ENCODE results near the gene ZNF862.

The ZNF862 gene

DNA sequence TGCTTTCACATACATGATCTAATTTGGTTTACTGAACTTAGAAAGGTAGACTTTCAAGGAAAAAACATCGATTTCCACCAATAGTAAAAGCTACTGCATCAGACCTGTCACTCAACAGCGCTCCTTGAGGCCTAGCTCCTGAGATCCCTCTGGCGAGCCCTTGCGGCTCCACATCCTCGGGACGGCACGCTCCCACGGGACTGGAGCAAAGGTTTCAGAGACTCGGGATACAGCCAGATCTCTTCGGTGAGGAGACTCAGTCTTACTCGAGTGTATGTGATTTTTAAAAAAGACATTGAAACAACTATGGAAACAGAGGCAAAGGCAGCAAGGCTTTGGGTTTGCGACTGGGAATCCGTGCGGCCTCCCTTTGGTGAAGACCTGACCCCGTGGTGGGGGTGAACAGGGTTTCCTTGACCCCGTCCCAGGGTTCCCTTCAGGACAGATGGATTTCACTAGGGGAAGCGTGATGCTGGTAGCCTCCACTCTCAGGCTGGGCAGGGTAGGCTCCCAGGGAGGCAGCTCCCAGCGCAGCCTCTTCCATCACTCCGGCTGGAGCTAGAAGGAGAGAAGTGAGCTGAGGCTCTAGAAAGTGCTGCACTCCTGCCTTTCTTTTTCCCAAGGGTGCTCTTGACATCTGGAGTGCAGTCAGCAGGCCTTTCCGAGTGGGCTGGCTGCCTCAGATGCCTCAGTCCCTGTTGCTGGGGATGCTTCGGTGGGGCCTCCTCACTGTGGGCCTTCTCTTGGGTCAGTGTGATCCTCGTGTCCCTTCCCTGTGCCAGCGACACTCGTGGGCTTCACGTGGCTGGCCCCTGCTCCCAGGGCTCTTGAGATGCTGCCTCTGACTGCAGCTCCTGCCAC, 29.8 kb downstream of the ZNF862 start:
- no peak for FAIRE-seq

DNA sequence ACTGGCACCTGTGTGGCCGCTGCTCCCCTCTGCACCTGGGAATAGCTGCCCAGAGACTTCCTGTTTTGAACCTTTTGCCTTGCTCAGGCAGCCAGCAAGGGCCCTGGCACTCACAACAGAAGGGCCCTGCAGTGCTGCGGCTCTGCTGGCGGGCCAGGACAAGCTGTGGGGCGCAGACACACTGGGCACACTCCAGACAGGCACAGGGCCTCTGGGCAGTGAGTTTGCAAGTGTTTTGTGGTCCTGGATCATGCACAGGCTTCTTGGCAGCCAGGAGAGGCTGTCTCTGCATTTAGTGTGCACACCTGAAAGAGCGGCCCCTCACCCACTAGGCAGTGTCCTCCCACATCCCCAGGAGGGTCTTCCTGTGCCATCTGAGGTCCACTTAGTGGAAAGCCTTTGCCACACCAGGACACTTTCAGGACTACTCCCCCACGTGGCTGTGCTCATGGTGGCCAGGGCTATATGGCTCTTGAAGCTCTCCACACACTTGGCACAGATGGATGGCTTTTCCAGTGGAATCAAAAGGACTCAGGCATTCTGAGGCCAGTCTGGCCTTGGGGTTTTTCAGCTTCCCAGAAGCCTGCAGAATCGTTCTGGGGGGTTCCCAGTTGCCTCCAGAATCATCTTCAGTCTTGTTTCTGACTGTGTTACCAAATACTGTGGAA, 30.6 kb downstream of the ZNF862 start:
- no peak for FAIRE-seq

GRCh38 chr7:149869291-149869650, 31.1 kb downstream of the ZNF862 start:
- FAIRE-seq = no peak

DNA sequence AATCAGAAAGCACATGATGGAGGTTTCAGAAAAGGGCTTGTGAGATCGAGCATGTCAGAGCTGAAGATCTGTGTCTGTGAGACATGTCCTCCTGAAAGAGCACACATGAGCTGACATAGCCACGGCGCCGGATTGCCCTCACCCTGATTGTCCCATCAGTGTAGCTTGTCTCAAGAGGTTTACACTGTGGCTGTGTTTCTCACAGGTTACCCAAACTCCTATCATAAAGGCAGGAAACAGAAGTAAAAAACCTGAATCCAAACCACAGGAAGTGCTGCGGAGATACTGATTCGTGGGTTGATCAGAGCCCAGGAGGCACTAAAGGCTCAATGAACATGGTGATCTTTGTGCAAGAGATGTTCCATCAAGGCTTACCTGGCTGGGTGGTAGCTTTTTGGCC, 31.7 kb downstream of the ZNF862 start:
- FAIRE-seq = no peak

- no peak for FAIRE-seq
Observed at GRCh38 chr7:149870274-149870673, 32.1 kb downstream of the ZNF862 start.

DNA sequence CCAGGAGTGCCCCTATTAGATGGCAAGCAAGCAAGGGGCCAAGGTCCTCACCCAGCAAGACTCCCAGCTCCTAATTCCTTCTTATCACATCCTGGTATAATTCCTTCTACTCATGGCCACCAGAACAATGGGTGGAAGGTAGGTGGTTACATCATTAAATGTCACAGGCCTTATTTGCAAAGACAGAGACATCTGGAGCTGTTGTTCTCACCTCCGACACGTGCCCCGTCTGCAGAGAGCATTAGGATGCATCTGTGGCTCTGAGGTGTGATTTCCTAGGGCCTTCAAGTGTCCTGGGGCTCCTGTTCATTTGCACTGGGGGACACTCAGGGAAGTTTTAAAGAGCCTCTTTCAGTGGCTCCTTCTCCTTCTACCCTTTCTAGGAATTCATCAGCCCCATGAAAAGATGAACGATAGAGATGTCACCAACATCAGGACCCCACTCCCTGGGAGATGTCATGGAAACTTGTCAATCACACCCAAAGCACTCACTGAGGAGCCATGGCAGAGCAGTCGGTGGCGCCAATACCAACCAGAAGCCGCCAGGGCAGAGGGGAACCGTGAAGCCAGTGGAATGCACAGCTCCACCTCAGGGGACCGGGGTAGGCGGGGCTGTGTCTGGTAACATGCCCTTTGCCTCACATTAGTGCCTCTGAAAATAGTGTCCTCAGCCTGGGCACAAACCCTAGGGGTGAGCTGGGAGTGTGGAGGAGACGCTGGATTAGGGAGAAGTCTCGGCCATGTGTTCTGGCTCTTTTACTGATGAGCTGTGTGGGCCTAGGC, 32.7 kb downstream of the ZNF862 start:
- FAIRE-seq = no peak

DNA sequence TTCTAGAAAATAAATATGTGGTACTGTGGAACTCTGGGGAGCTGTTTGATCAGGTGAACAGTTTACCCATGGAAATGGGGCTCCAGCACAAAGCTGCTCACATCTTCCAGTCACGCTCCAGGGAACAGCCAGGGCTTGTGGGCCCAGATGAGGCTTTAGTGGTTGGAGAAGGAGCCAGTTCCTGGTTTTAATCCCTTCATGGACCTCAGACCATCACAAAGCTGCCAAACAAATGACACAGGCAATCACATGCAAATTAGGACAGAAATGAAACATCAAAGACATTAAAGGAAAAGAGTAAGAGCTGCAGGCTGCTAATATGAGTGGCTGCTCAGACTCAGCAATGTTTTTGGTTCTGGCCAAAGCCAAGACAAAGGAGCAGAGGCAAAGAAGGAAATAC, 33.4 kb downstream of the ZNF862 start:
- FAIRE-seq = no peak

GRCh38 chr7:149872419-149873073, 34.4 kb downstream of the ZNF862 start:
- FAIRE-seq = peak; percentile 81

- peak; percentile 73 for FAIRE-seq
Observed at GRCh38 chr7:149873074-149873969, 35.1 kb downstream of the ZNF862 start, which contains the start of gene ATP6V0E2. Gene ATP6V0E2 (plus strand): TSS chr7:149873969. CDS start chr7:149874066, 97 bp downstream.

DNA sequence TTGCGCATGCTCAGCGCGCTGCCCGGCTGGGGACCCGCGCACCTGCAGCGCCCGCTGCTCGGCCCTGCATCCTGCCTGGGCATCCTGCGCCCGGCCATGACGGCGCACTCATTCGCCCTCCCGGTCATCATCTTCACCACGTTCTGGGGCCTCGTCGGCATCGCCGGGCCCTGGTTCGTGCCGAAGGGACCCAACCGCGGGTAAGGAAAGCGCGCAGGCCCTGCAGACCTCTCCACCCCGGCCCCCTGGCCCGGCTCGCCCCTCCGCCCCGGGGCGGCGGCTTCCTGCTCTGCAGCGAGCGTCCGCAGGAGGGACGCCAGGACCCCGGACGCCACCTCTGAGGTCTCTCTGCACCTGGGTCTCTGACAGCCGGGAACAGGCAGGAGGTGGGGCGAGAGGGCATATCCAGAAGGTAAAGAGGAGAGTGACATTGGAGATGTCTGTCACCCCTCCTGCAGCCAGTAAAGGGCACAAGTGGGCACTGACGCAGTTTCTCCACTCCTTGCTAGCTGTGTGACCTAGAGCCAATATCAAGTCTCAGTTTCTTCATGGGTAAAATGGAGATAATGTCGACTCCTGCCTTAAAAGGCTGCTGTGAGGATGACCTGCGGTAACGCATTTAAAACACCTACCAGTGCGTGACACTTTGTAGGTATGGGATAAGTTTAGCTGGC, 35.9 kb downstream of the ZNF862 start:
- FAIRE-seq = no peak

DNA sequence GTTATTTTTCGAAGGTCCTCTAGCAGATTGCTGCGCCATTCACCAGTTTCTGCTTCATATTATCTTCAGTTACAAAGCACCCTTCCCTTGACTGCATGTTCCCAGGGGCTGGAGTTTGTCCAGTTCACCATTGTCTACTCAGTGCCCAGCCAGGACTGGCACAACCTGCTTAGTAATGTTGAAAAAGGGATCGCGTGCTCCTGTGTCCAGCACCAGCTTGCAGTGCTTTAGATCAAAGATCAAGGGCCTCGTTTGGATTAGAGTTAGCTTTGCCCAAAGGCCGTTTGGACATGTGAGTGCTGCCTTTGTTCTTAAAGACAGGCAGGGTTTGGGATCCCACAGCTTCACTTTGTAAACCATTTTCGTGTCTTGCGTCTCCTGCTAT, 36.5 kb downstream of the ZNF862 start:
- no peak for FAIRE-seq

DNA sequence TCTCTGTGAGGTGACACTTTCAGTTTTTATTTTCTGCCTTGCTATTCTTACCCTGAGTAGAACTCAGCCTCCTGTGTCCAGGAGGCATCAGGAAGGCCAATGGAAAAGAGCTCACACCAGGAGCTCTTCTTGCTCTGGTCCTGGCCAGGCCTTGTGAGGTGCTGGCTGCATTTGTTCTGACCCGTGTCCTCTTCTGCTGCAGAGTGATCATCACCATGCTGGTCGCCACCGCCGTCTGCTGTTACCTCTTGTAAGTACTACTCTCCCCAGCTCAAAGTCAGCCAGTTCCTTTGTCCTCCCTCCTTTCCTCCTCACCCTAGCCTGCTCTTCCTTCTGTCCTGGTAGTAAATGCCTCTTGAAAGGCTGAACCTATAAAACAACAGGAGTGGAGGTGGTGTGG, 37.2 kb downstream of the ZNF862 start:
- no peak for FAIRE-seq

DNA sequence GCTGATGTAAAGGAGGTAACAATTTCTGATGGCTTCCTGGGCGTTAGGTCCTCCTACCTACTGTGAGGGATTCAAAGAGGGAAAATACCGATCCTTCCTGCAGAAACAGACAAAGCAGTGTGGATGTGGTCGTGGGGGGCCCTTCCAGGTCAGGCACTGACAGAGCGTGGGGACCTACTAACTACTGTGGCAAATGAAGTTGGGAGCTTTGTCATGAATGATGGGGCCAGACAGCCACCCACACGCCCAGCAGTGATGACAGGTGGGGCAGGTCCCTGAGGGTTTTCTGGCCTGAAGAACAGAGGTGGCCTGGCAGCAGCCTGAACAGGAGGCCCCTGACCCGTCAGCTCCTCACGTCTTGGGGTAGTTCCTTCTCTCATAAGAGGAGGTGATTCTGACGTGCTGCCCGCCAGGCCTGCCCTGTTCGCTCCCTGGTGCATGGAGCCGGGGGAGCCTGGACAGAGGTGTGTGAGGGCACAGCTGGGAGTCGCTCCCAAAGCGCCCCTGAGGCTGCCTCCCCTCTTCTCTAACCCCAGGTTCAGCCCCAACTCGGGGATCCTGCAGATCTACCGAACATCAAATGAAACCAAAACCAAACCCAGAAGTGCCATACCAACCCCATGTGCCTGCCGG, 39.8 kb downstream of the ZNF862 start:
- FAIRE-seq = no peak

DNA sequence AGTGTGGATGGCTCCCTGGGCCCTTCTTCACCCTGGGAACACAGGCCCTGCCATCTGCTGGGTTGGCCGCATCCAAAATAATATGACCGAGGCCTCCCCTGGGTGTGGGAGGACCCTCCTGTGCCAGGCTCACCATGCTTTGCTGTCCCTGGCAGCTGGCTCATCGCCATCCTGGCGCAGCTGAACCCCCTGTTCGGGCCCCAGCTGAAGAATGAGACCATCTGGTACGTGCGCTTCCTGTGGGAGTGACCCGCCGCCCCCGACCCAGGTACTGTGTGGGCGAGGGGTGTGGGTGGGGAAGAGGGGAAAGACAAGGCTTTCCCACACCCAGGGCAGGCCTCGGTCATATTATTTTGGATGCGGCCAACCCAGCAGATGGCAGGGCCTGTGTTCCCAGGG, 40.3 kb downstream of the ZNF862 start:
- FAIRE-seq = no peak

- FAIRE-seq = no peak
Observed at GRCh38 chr7:149879271-149879743, 41.1 kb downstream of the ZNF862 start.

DNA sequence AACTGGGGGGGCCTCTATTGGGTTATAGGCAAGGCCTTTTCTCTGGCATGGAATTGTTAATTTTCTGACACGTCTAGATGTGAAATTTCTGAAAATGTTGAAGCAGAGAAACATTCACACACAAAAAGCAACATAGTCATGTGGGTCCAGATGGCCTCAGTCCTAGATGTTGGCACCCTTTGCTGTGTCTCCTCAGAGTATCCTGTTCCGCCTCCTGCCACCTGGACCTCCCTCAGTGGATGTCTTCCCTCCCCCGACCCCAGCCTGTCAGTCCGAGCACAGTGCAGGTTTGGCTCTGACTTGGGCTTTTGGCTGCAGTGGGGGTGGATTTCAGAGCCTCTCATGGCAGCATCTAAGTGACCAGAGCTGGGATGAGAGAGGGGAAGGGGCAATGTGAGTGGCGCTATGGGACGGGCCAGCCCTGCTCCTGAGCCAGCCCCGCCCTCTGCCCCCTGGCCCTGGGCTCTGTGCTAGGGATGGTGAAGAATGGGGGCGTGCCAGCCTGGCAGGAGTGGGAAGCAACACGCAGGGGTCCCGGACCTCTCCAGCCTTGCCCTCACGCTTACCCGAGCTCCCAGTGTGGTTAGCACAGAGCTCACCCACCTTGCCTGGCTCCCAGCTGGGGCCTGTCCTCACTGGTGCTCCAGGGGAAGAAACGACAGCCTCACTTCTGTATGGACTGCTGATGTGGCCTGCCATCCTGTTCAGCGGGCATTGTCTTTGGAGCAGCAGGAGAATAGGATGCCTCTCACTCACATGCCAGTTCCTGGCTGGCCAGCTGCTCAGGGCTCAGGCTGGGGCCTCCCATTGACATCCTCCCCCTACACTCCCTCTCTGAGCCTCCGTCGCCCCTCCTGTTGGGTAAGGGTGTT, 41.8 kb downstream of the ZNF862 start:
- no peak for FAIRE-seq

- no peak for FAIRE-seq
Observed at GRCh38 chr7:149880638-149881311, 42.6 kb downstream of the ZNF862 start.

GRCh38 chr7:149881328-149882247, 43.4 kb downstream of the ZNF862 start:
- FAIRE-seq = no peak
